ENCODE measurements around the gene MGAT1.

The MGAT1 gene

GRCh38 chr5:180848265-180848664 lies 45.7 kb upstream of the MGAT1 start:
- H3K9me3 ChIP-seq (ENCODE audit: insufficient read depth, low read length): no peaks in the 10 kb centered on the region
- H3K36me3 ChIP-seq (replicated peaks; ENCODE audit: low read depth, low read length): peaks cover 41% of the 10 kb centered on the region

GRCh38 chr5:180847026-180847425 lies 44.4 kb upstream of the MGAT1 start:
- no peaks in the 10 kb centered on the region for H4K20me1 ChIP-seq (ENCODE audit: insufficient read depth, low read length)
- no peak overlapping the region for H2AFZ ChIP-seq (ENCODE audit: low read depth, low read length)
- no peaks in the 10 kb centered on the region for H3K4me1 ChIP-seq (ENCODE audit: low read length)
- no peak overlapping the region for H3K4me2 ChIP-seq (ENCODE audit: low read length)
- H3K27me3 ChIP-seq (ENCODE audit: low read depth, low read length): no peaks in the 10 kb centered on the region
- H3K4me3 ChIP-seq (ENCODE audit: low read length): no peak overlapping the region
- H3K36me3 ChIP-seq (replicated peaks; ENCODE audit: low read depth, low read length): peaks cover 41% of the 10 kb centered on the region
- 0 out of 2 replicates have a peak, but pooled peaks cover under 1% of the 10 kb centered on the region for H3K9me3 ChIP-seq (ENCODE audit: insufficient read depth, low read length)
- no peak overlapping the region for H3K27ac ChIP-seq (ENCODE audit: low read length)
- TF ChIP-seq CTCF (IDR thresholded peaks at IDR 0.05; ENCODE audit: low read depth, low read length): no peak
- H3K9ac ChIP-seq (ENCODE audit: low read length): no peak overlapping the region
- no peaks in the 10 kb centered on the region for H3K79me2 ChIP-seq (ENCODE audit: low read length)

More at GRCh38 chr5:180848265-180848664, 45.7 kb upstream of the MGAT1 start:
- Histone ChIP-seq H3K4me2 (ENCODE audit: low read length) (no peak overlapping the region), H3K4me3 (ENCODE audit: low read length) (no peak overlapping the region), H3K9ac (ENCODE audit: low read length) (no peak overlapping the region), H3K79me2 (ENCODE audit: low read length) (no peaks in the 10 kb centered on the region), H3K27ac (ENCODE audit: low read length) (no peak overlapping the region), H2AFZ (ENCODE audit: low read depth, low read length) (no peak overlapping the region), H4K20me1 (ENCODE audit: insufficient read depth, low read length) (no peaks in the 10 kb centered on the region), H3K4me1 (ENCODE audit: low read length) (no peaks in the 10 kb centered on the region), H3K27me3 (ENCODE audit: low read depth, low read length) (no peaks in the 10 kb centered on the region)
- no peak for TF ChIP-seq EZH2phosphoT487 (IDR thresholded peaks at IDR 0.05; ENCODE audit: low read depth)
- no peak for TF ChIP-seq CTCF (IDR thresholded peaks at IDR 0.05; ENCODE audit: low read depth, low read length)

- Histone ChIP-seq H3K9ac (ENCODE audit: low read length) (no peak overlapping the region), H3K27ac (ENCODE audit: low read length) (no peak overlapping the region), H3K79me2 (ENCODE audit: low read length) (no peaks in the 10 kb centered on the region), H3K27me3 (ENCODE audit: low read depth, low read length) (no peaks in the 10 kb centered on the region), H2AFZ (ENCODE audit: low read depth, low read length) (no peak overlapping the region), H3K36me3 (replicated peaks; ENCODE audit: low read depth, low read length) (peaks cover 23% of the 10 kb centered on the region), H3K4me3 (ENCODE audit: low read length) (no peak overlapping the region), H3K4me1 (ENCODE audit: low read length) (no peaks in the 10 kb centered on the region), H3K9me3 (ENCODE audit: insufficient read depth, low read length) (0 out of 2 replicates have a peak, but pooled peaks cover 3% of the 10 kb centered on the region), H3K4me2 (ENCODE audit: low read length) (no peak overlapping the region), H4K20me1 (ENCODE audit: insufficient read depth, low read length) (no peaks in the 10 kb centered on the region)
- TF ChIP-seq EZH2phosphoT487 (IDR thresholded peaks at IDR 0.05; ENCODE audit: low read depth): no peak
- TF ChIP-seq CTCF (IDR thresholded peaks at IDR 0.05; ENCODE audit: low read depth, low read length): no peak
These were observed 42.3 kb upstream of the MGAT1 start for GRCh38 chr5:180844858-180845257.

GRCh38 chr5:180844432-180844831 lies 41.8 kb upstream of the MGAT1 start:
- 0 out of 2 replicates have a peak, but pooled peaks cover 3% of the 10 kb centered on the region for H3K9me3 ChIP-seq (ENCODE audit: insufficient read depth, low read length)
- no peaks in the 10 kb centered on the region for H3K4me1 ChIP-seq (ENCODE audit: low read length)
- peaks cover 18% of the 10 kb centered on the region for H3K36me3 ChIP-seq (replicated peaks; ENCODE audit: low read depth, low read length)
- H3K4me3 ChIP-seq (ENCODE audit: low read length): no peak overlapping the region
- H2AFZ ChIP-seq (ENCODE audit: low read depth, low read length): no peak overlapping the region
- H3K4me2 ChIP-seq (ENCODE audit: low read length): no peak overlapping the region
- H3K9ac ChIP-seq (ENCODE audit: low read length): no peak overlapping the region
- H3K27ac ChIP-seq (ENCODE audit: low read length): no peak overlapping the region
- H3K27me3 ChIP-seq (ENCODE audit: low read depth, low read length): no peaks in the 10 kb centered on the region
- no peaks in the 10 kb centered on the region for H4K20me1 ChIP-seq (ENCODE audit: insufficient read depth, low read length)
- no peaks in the 10 kb centered on the region for H3K79me2 ChIP-seq (ENCODE audit: low read length)
- TF ChIP-seq EZH2phosphoT487 (IDR thresholded peaks at IDR 0.05; ENCODE audit: low read depth): no peak
- TF ChIP-seq CTCF (IDR thresholded peaks at IDR 0.05; ENCODE audit: low read depth, low read length): no peak

All from OCI-LY3 (cell line).